Measurements from ENCODE around the gene PAK1.
"Not testable (repeated sequence)": the region's sequence is repeated elsewhere in the genome, so short reads cannot be mapped to it uniquely, and the experiment has no call there.

The PAK1 gene

DNA sequence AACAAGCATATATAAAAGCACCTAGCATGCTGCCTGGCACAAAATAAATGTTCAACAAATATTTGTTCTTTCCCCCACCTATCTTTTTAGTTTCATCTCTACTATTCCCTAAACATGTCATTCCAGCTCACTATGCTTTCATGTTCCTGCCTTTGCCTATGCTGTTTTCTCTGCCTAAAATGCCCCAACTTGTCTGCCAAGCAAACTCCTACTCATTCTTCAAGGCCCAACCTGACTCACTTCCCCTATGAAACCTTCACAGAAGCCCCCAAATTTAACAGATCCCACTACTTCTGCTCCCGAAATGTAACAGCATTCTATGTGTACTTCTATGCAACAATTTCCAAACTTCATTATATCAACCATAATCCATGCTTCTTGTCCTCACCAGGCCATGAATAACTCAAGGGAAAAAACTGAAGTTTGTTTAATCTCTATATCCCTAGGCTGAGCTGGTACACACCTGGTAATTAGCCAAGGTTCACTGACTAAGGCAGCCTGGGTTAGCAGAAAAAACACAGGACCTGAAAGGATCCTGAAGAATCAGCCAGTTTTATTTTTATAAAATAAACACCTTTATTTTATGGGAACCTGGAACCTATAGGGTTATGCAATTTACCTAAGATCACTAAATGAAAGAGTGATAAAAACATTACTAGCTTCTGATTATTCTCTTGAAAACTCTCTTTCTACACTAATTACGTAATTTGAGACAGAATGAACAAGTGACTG is 72.2 kb downstream of the PAK1 start:
- FAIRE-seq = no peak

GRCh38 chr11:77400775-77401449 is 73.0 kb downstream of the PAK1 start:
- no peak for FAIRE-seq

- no peak for FAIRE-seq
These were observed 73.6 kb downstream of the PAK1 start for GRCh38 chr11:77400271-77400670.

GRCh38 chr11:77397631-77398030 is 76.3 kb downstream of the PAK1 start:
- FAIRE-seq = no peak

GRCh38 chr11:77396911-77397310 is 77.0 kb downstream of the PAK1 start:
- no peak for FAIRE-seq

GRCh38 chr11:77396305-77396704 is 77.6 kb downstream of the PAK1 start:
- no peak for FAIRE-seq

DNA sequence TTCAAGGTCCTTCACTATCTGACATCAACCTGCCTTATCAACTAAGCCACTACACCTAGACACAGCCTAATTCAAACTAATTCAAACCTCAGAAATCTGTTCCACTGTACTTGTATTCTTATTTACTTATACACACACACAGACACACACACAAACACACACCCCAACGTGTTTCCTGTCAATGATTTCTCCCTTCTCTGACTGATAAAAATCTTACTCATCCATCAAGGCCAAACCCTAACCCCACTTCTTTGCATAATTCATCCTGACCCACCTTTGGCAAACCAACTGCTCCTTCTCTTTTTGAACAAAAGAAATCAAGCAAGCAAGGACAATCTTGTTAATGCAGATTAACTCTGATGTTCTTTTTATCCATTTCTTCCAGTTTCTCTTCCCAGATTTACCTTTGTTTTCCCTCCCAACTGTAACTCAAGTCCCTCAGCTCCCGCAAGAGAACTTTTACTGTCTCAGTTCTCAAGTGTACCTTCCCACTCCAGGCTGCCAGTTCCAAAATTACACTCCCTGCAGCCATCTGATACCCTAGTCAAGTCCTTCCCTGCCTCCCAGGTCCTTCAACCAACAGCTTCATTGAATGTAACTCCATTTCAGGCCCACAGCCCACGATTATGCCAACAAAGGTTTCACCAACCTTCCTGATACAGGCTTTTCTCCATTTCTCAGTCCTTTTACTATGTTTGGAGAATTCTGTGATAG is 78.3 kb downstream of the PAK1 start:
- FAIRE-seq = no peak

GRCh38 chr11:77392842-77393241 is 81.1 kb downstream of the PAK1 start:
- FAIRE-seq = no peak

GRCh38 chr11:77387701-77388100 is 86.2 kb downstream of the PAK1 start:
- FAIRE-seq = no peak

DNA sequence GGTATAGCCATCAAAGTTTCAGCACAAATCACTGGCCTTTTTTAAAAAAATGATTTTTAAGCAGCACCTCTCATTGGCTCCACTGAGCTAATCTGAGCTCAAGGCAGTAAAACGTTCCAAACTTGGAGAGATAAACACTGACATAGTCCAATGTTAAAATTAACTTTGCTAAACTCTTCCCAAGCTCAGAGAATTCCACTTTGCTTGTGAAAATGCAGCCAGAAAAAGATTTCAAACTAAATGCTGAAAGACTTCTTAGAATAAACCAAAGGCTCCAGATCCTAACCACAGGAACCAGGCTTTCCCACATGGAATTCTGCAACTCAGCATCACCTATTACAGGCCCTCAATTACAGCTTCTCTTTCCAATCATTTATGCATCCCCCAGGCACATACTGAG is 87.7 kb downstream of the PAK1 start:
- FAIRE-seq = no peak

- not testable (repeated sequence) for FAIRE-seq
These were observed 88.6 kb downstream of the PAK1 start for GRCh38 chr11:77385255-77385771.

DNA sequence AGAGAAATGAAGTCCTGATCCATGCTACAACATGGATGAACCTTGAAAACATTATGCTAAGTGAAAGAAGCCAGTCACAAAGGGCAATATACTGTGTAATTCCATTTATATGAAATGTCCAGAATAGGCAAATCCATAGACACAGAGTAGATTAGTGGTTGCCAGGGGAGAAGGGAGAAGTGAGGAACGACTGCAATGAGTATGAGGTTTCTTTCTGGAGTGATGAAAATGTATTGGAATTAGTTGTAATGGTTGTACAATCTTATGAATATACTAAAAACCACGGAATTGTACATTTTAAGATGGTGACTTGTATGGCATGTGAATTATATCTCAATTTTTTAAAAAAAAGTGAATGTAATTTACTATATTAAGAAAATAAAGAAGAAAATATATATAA is 89.3 kb downstream of the PAK1 start:
- FAIRE-seq = peak; percentile 13

DNA sequence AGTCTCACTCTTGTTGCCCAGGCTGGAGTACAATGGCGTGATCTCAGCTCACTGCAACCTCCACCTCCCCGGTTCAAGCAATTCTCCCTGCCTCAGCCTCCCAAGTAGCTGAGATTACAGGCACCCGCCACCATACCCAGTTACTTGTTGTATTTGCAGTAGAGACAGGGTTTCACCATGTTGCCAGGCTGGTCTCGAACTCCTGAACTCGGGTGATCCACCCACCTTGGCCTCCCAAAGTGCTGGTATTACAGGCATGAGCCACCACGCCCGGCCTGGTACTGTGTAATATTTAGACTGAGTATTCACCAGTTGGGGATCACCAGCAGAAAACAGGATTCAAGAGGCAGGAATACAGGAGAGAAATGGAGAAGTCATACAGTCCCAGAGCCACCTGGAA is 90.5 kb downstream of the PAK1 start:
- FAIRE-seq = not testable (repeated sequence)

GRCh38 chr11:77381729-77382665 is 91.9 kb downstream of the PAK1 start:
- no peak for FAIRE-seq

DNA sequence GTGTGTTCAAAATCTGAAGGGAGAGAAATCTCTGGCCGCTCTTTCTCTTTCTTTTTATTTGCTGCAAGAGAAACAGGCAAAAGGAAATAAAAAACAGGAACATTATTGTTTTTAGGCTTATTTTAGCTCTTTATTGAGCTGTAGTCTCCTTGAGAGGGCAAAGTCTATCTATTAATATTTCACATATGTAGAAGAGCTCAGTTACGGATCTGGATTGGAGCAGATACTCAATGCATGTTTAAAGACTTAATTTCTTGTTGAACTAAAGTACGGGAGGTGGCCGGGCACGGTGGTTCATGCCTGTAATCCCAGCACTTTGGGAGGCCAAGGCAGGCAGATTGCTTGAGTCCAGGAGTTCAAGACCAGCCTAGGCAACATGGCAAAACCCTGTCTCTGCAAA is 94.0 kb downstream of the PAK1 start:
- FAIRE-seq = no peak

DNA sequence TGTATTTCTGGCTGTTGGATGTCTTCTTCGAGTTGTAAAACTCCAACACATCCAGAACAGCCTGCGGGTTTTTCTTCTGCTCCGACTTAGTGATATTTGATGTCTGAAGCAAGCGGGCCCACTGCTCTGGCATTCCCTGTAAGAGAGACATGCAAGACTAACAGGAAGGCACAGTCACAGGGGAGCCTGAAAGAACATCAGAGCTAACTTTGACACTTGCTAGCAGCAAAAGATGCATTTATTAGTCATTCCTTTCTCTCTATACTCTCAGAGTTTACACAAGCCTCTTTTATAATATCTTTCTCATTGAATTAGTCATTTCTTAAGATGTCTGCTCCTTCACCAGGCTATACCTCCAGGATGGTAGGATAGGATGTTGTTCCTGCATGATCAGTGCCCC is 94.6 kb downstream of the PAK1 start:
- FAIRE-seq = no peak

GRCh38 chr11:77377734-77378133 is 96.2 kb downstream of the PAK1 start:
- FAIRE-seq = no peak

DNA sequence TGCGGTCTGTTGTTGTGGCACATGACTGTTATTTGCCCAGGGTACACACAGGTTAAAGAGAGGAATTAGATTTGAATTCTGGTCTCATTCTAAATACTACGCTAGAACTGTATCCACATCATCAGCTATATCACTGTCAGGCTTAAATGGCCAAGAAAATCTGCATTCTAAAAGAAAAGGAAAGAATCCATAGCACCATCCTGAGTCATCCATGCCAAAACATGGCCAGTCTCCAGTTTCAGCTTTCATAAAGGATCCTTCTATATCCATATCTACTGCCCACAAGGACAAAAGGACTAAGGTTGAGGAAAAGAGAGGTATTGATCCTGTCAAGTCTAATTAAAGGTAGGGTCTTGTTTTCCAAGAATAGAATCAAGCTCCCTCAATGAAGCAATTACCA is 98.8 kb downstream of the PAK1 start:
- FAIRE-seq = no peak

DNA sequence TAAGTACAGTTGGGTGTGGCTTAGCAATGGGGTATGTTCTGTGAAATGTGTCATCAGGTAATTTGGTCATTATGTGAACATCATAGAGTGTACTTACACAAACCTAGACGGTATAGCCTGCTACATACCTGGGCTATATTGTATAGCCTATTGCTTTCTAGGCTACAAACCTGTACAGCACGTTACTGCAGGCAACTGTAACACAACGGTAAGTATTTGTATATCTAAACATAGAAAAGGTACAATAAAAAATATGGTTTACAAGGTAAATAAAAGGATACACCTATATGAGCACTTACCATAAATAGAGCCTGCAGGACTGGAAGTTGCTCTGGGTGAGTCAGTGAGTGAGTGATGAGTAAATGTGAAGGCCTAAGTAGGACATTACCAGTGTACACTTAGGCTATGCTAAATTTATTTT is 99.3 kb downstream of the PAK1 start:
- FAIRE-seq = no peak

DNA sequence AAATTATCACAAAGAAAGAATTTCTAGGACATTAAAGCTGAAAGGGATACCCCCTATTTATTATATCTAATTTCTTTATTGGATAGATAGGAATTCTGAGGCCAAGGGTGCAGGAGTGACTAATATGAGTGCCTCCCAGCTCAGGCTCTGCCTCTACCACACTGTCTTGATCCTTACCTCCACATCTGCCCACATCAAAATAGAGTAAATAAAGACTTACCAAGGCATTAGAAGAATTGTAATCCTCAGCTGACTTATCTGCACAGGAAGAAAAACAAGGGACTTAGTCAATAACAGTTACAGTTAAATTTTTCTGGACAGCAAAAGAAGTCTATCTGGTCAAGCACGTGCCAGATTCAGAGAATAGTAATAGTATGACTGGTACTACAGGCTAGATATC is 99.8 kb downstream of the PAK1 start:
- no peak for FAIRE-seq

- FAIRE-seq = no peak
These were observed 101.2 kb downstream of the PAK1 start for GRCh38 chr11:77372726-77373125.

GRCh38 chr11:77371646-77372045 is 102.2 kb downstream of the PAK1 start:
- FAIRE-seq = no peak

- no peak for FAIRE-seq
These were observed 103.7 kb downstream of the PAK1 start for GRCh38 chr11:77370217-77370616.
